AG04450 (cell line): ENCODE results near the gene GRIN1. TPM values are rescaled to one million over a fixed set of nuclear protein-coding genes. Genes with fewer than 3 reads are reported as not detected.
A peak's percentile ranks its signal among the peaks of the same experiment; 100 is the strongest.

Experiments used
- CTCF ChIA-PET: fragments of 300-600, 350-600 bp; formaldehyde crosslinking; extraction: SDS; loops from one replicate; lab custom pipeline; 2022; ENCODE audit warnings: antibody characterized with exemption, inconsistent platforms; lab: Charles Lee
- POLR2A ChIA-PET: fragments of 350-600 bp; formaldehyde crosslinking; extraction: SDS; loops from one replicate; lab custom pipeline; 2021; ENCODE audit warnings: antibody characterized with exemption, inconsistent platforms; lab: Yijun Ruan, JAX
- DNase-seq: peaks from one replicate; pipeline ENCODE4 v3.0.0-alpha.2; 2011; ENCODE audit warnings: low read depth, low spot score
- H3K27ac ChIP-seq: one replicate; pipeline ENCODE4 v1.5.1; 2012; ENCODE audit warnings: low read depth, low read length, control low read depth
- H3K27me3 ChIP-seq: one replicate; pipeline ENCODE4 v1.6.0; 2012; ENCODE audit warnings: low read length; ENCODE audit not compliant: control insufficient read depth, insufficient read depth
- H3K4me3 ChIP-seq: 2 replicates; pipeline ENCODE4 v1.5.1; 2011; ENCODE audit warnings: mild to moderate bottlenecking, low read depth, low read length, control low read depth
- H3K9me3 ChIP-seq: 2 replicates; pipeline ENCODE4 v1.5.1; 2012; ENCODE audit warnings: low read length; ENCODE audit not compliant: control insufficient read depth, insufficient read depth
- polyA plus RNA-seq: library from polyadenylated mRNA; depleted of rRNA; stranded (reverse); fragments of >200 nt; gene quantifications from 2 replicates; pipeline ENCODE4 v1.2.3, GENCODE V29; 2011
- TF ChIP-seq, protein P1 (sequence below): IDR thresholded peaks from 2 replicates; pipeline ENCODE4 v1.5.1; 2011; ENCODE audit warnings: low read depth, low read length, control low read depth, inconsistent platforms

Gene GRIN1
- polyA plus RNA-seq, 1 experiment = not detected

DNA sequence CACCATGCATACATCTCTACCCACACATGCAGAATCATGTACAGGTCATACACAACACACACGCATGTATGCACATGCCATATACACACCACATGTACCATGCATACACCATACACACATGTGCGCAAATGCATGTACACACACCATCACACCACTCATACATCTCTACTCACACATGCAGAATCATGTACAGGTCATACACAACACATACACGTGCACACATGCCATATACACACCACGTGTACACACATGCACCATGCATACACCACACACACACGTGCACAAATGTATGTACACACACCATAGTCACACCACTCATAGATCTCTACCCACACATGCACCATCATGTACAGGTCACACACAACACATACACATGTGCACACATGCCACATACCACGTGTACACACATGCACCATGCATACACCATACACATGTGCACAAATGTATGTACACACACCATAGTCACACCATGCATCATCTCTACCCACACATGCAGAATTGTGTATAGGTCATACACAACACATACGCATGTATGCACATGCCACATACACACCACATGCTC lies 14.0 kb downstream of the GRIN1 start:
- Histone ChIP-seq H3K27ac (no peak overlapping the region), H3K9me3 (peaks cover 14% of the 10 kb centered on the region; the same call in 1 of the 2 replicates), H3K4me3 (no peak overlapping the region), H3K27me3 (peaks cover 19% of the 10 kb centered on the region)
- DNase-seq = no peak
- CTCF ChIA-PET = no interaction called here
- POLR2A ChIA-PET = no interaction called here
- TF ChIP-seq, protein P1, sequence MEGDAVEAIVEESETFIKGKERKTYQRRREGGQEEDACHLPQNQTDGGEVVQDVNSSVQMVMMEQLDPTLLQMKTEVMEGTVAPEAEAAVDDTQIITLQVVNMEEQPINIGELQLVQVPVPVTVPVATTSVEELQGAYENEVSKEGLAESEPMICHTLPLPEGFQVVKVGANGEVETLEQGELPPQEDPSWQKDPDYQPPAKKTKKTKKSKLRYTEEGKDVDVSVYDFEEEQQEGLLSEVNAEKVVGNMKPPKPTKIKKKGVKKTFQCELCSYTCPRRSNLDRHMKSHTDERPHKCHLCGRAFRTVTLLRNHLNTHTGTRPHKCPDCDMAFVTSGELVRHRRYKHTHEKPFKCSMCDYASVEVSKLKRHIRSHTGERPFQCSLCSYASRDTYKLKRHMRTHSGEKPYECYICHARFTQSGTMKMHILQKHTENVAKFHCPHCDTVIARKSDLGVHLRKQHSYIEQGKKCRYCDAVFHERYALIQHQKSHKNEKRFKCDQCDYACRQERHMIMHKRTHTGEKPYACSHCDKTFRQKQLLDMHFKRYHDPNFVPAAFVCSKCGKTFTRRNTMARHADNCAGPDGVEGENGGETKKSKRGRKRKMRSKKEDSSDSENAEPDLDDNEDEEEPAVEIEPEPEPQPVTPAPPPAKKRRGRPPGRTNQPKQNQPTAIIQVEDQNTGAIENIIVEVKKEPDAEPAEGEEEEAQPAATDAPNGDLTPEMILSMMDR = no peak

DNA sequence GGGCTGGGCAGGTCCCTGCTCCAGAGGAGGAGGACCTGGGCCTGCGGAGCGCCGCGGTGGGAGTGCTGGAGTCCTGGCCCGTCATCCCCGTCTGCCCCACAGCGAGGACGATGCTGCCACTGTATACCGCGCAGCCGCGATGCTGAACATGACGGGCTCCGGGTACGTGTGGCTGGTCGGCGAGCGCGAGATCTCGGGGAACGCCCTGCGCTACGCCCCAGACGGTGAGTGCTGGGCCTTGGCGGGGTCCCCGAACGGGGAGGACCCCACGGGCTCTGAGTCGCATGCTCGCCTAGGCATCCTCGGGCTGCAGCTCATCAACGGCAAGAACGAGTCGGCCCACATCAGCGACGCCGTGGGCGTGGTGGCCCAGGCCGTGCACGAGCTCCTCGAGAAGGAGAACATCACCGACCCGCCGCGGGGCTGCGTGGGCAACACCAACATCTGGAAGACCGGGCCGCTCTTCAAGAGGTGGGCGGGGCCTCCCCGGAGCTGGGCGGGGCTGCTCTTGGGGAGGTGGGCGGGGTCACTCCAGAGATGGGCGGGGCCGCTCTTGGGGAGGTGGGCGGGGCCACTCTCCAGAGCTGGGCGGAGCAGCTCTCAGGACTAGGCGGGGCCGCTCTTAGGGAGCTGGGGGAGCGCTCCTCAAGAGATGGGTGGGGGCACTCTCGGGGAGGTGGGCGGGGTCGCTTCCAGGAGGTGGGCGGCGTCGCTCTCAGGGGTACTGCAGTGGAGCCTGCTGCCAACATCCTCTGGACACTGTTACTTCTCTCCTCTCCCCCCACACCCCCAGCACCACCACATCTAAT lies 17.8 kb downstream of the GRIN1 start:
- CTCF ChIA-PET = interaction anchor here (0.6 to 0.7 kb wide), 2 partner anchors 72 to 665 kb away, joined by 3 read pairs; no protein-coding TSS in a partner anchor
- H3K27ac ChIP-seq = no peak overlapping the region
- no peak for DNase-seq
- peaks cover 27% of the 10 kb centered on the region for H3K27me3 ChIP-seq
- TF ChIP-seq, protein P1 = no peak
- peak overlapping the region; percentile 48 for H3K4me3 ChIP-seq
- POLR2A ChIA-PET = interaction anchor here (0.7 to 1.6 kb wide), 5 partner anchors 18 to 320 kb away, joined by 3 to 9 read pairs (median 5); partner anchors contain the start of genes ANAPC2, SSNA1 and TUBB4B
- peaks cover 3% of the 10 kb centered on the region; the same call in 1 of the 2 replicates for H3K9me3 ChIP-seq

DNA sequence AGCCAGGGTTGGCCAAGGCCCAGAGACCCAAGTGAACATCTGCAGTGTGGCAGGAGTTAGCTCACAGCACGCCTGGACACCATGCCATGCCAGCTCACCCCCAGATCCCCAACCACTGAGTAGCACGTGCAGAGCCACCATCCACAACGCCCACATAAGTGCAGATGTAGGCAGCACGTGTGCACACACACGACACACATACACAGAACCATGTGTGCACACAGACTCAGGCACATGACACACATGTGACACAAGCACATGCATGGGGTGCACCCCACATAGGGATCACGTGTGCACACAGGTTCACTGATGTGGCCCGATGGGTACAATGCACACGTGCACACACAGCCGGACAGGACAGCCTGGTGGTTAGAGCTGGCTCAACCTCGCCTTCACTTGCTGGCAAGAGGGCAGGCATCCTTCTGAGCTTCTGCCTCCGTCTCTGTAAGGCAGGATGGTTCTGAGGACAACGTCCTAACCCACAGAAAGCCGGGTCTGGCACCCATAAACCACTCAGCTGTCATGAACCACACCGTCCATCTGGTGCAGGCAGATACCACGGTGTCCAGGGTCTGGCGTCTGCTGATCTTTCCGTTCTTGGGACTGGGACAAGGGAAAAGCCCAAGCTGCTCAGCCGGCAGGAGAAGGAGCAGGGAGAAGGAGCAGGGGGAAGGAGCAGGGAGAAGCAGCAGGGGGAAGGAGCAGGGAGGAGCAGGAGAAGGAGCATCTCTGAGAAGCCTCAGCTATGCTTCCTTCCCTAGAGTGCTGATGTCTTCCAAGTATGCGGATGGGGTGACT lies 18.9 kb downstream of the GRIN1 start:
- Histone ChIP-seq H3K4me3 (no peak overlapping the region), H3K27me3 (peaks cover 33% of the 10 kb centered on the region), H3K9me3 (no peaks in the 10 kb centered on the region; the same call in 1 of the 2 replicates), H3K27ac (no peak overlapping the region)
- CTCF ChIA-PET = no interaction called here
- TF ChIP-seq, protein P1 = no peak
- POLR2A ChIA-PET = interaction anchor here (1.2 to 1.6 kb wide), 3 partner anchors 17 to 83 kb away, joined by 5 to 9 read pairs (median 7); partner anchors contain the start of genes ANAPC2, SSNA1 and TUBB4B
- no peak for DNase-seq

DNA sequence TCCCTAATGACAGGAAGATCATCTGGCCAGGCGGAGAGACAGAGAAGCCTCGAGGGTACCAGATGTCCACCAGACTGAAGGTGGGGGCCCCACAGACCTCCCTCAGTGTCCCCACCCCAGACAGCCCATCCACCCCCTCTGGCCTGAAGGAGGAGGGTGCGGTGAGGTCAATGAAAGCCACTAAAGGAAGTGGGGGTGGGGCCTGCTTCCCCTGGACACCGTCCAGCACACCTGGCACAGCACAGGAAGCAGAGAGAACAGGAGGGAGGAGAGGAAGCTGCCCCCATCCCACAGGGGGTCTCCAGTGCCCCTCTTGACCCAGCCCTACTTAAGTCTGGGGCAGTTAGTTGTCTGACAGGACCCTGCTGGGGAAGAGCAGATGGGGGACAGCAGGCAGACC lies 19.7 kb downstream of the GRIN1 start:
- DNase-seq = no peak
- POLR2A ChIA-PET = no interaction called here
- H3K9me3 ChIP-seq = no peaks in the 10 kb centered on the region; the same call in 1 of the 2 replicates
- H3K27ac ChIP-seq = no peak overlapping the region
- TF ChIP-seq, protein P1 = no peak
- peaks cover 37% of the 10 kb centered on the region for H3K27me3 ChIP-seq
- H3K4me3 ChIP-seq = no peak overlapping the region
- CTCF ChIA-PET = no interaction called here
